Measurements from ENCODE around the gene ZSCAN1.
"Not testable (repeated sequence)": the region's sequence is repeated elsewhere in the genome, so short reads cannot be mapped to it uniquely, and the experiment has no call there.

ZSCAN1 gene

DNA sequence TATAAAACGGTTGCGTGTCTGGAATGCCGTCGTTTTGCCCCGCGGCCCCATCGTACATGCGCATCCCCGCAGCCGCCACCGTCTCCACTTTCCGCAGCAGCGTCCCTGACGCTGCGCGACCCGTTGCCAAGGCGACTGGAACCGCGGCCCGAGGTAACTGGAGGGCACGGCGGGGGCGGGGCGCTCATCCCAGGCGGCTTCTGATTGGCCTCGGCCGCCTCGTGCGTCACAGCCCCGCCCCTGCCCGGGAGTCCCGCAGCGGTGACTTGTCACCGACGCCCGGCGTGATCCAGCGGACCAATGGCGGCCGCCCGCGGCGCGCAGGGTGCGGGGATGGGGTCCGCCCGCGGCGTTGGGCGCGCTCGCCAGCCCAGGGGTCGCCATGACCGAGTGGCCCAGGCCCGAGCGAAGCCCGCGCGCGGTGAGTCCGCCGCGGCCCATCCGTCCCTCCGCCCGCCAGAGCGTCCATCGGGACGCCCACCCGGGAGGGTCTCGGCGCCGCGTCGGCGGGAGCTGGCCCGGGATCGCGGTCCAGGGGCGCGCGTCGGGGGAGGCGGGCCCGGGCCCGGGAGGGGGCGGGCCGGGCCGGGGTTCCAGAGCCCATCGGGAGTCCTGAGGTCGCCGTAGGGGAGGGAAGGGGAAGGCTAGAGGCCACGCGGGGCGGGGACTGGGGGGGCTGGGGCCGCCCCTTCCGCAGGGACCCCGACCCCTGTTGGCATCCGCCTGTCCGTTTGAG lies at the start of gene ZSCAN1:
Gene ZSCAN1 (plus strand): TSS at position 285 of the 736 bp plus-strand sequence. CDS start 3,812 bp downstream, outside the sequence.
- DNase-seq (ENCODE audit: low read depth in 2 of 2) = peak in 1 of 2 experiments; percentile 6

DNA sequence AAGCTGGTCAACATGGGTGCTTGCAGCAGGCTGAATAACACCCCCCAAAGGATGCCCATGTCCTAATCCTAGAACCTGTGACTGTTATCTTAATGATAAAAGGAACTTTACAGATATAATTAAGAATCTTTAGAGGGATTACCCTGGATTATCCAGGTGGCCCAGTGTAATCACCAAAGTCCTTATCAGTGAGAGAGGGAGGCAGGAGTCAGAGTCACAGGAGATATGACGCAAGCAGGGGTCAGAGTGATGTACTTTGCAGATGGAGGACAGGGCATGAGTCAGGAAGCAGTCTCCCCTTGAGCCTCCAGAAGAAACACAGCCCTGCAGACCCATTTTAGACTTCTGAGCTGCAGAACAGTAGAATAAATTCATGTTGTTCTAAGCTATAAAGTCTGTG lies 41.0 kb upstream of the ZSCAN1 start:
- DNase-seq (ENCODE audit: low read depth in 2 of 2) = no peak

GRCh38 chr19:58000677-58001076 lies 33.1 kb upstream of the ZSCAN1 start:
- no peak for DNase-seq (ENCODE audit: low read depth in 2 of 2)

DNA sequence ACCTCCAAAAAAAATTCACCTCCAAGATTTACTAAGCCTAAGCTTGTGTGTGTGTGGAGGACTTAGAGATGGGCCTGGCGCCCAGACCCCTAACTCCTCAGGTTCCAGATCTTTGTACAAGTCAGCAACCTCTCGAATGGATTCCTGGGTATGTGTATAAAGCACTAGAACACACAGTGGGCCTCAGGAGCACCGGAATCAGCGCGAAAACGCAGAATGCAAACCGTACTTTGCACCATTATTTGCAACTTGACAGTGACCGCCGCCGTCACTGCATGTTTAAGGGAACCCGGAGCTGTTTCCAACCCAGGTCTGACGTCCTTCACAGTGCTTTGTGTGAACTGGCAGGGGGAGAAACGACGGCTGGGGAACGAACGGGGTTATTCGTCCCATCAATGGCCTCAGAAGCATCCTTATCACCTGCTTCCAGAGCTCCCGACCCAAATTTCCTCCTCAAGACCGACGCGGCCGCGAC lies 31.9 kb upstream of the ZSCAN1 start:
- no peak for DNase-seq (ENCODE audit: low read depth in 2 of 2)

DNA sequence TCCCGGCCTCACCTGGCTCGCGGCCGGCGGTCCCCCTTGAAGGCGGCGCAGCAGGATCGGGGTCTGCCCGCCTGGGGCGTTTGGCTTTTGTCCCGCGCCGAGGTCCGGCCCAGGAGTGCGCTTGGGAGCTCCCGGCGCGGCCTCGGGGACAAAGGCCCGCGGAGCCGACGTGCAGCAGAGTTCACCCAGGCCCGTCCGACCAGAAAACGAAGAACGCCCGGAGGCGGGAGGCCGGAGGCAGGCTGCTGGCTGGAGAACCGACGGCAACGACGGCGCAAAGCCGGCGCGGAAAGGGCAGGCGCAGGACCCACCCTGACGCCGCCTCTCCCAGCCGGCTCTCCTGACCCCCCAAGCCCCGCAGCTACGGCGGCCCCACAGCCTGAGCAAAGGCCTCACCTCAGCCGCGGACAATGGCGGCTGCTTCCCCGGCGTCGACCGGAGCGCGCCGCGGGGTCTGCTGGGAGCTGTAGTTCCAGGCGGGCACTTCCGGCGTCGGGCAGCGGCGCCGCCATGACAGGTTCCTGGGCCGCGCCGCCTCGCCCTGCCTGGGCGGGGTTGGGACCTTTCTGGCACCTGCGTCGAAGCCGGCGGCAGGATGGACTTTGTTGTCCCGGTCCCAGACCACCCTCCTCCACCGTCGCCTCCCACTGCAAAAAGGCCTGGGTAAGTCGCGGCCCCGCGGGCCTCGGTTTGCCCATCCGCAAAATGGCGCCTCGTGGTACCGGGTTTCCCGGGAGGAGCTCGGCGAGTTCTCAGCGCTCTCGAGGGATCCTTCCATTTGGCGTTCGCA lies 31.2 kb upstream of the ZSCAN1 start, which contains the start of gene ZNF606:
Gene ZNF606 (minus strand): TSS at position 437 of the 790 bp plus-strand sequence. CDS start 1,501 bp downstream, outside the sequence.
- peak; percentile 68 to 74 for DNase-seq (ENCODE audit: low read depth in 2 of 2)

GRCh38 chr19:58003174-58003828 lies 30.5 kb upstream of the ZSCAN1 start:
- DNase-seq (ENCODE audit: low read depth in 2 of 2) = no peak

DNA sequence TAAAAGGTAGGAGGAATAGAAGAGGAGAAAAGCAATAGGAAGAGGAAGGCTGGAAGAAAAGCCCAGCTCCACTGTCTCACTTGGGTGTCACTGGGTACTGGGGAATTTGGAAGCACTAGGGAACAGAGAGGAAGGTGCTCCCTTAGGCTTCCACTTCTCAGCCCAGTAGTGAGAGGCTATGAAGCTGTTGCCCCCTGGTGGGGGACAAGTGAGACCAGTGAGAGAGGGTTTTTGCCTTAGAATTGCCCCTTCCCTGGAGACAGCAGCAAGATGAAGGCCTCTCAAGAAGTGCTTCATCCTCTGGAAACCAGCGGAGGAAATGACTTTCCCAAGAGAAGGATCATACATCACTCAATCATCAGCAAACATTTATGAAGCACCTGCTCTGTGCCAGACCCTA lies 26.5 kb upstream of the ZSCAN1 start:
- DNase-seq (ENCODE audit: low read depth in 2 of 2) = no peak

- not testable (repeated sequence) for DNase-seq (ENCODE audit: low read depth in 2 of 2)
These were observed 24.9 kb upstream of the ZSCAN1 start for GRCh38 chr19:58008877-58009276.

- DNase-seq (ENCODE audit: low read depth in 2 of 2) = no peak
These were observed 24.5 kb upstream of the ZSCAN1 start for GRCh38 chr19:58009301-58009665.

DNA sequence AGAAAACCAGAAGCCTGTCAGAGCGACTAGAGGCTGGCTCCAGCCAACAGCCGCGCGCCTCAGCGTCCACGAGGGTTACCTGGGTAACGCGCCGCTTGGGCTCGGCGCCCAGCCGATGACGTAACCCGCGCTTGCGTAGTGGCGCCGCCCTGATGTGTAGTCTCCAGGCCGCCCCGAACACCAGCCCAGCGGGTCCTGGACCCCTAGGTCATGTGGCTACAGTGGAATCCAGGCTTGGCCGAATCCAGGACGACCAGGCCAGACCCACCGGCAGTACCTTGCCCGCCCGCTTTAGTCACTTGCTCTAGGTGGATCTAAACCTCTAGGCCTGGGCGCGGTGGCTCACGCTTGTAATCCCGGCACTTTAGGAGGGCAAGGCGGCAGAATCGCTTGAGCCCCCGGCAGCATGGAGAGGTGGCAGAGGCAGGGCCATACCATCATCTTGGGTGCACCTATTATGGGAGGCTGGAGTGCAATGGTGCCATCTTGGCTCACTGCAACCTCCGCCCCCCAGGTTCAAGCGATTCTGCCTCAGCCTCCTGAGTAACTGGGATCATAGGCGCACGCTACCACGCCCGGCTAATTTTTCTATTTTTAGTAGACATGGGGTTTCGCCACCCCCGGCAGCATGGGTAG lies 24.0 kb upstream of the ZSCAN1 start:
- DNase-seq (ENCODE audit: low read depth in 2 of 2) = peak; percentile 29 to 36

DNA sequence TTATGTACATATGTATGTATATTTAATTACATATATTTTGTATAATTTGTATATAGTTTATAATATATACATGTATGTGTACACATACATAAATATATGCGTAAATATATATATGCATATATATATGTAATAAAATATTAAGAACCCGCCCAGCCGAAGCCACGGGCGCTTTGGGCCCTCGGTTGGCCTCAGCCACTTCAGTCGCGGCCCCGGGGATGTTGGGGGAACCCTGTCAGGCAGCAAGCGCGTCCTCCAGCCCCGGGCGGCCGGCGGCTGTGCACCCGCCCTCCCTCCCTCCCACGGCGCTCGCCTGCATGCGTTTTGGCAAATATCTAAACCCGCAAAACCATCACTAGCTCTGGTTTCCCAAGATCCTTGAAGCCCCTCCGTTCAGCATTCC lies 23.3 kb upstream of the ZSCAN1 start:
- no peak for DNase-seq (ENCODE audit: low read depth in 2 of 2)

- no peak for DNase-seq (ENCODE audit: low read depth in 2 of 2)
These were observed 19.7 kb upstream of the ZSCAN1 start for GRCh38 chr19:58014141-58014540.

DNA sequence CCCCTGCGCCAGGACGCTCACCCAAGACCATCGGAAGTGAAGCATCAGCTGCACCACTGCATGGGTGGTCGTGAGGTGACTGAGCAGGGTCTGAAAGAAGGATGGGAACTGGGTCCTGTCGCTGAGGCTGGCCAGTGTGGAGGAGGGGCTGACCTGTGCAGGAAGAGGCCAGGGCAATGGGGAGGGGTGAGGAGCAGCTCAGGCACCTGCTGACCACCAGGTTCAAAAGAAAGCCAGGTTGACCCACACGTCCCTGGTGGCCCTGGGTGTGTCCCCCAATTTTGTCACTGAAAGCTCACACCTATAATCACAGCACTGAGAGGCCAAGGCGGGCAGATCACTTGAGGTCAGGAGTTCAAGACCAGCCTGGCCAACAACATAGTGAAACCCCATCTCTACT lies 13.7 kb upstream of the ZSCAN1 start:
- no peak for DNase-seq (ENCODE audit: low read depth in 2 of 2)

GRCh38 chr19:58021541-58022282 lies 12.1 kb upstream of the ZSCAN1 start:
- DNase-seq (ENCODE audit: low read depth in 2 of 2) = peak in 1 of 2 experiments; percentile 17

DNA sequence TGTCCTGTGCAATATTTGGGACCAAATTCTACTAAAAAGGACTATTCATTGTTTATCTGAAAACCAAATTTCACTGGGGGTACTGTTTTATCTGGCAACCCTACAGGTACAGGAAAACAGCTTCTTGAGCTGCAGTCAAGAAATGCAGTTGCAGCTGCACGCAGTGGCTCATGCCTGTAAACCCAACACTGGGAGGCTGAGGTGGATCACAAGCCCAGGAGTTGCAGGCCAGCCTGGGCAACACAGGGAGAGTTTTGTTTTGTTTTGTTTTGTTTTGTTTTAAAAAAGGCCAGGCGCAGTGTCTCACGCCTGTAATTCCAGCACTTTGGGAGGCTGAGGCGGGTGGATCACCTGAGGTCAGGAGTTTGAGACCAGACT lies 11.6 kb upstream of the ZSCAN1 start:
- no peak for DNase-seq (ENCODE audit: low read depth in 2 of 2)

DNA sequence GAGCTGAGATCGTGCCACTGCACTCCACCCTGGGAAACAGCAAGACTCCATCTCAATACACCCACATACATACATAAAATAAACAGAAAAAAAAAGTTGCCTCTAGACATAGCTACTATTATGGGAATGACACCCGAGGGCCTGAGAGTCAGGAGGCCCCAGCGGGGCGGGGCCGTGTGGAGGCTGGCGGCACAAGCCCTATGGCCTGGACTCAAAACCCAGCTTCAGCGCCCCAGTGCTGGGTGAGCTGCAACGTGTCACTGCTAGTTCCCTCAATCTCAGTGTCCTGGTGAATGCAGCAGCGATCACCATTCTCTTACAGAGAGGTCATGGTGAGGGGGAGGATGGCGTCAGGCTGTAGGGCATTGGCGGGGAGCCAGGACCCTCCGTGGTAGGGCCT lies 9.2 kb upstream of the ZSCAN1 start:
- no peak for DNase-seq (ENCODE audit: low read depth in 2 of 2)

- no peak for DNase-seq (ENCODE audit: low read depth in 2 of 2)
These were observed 610 bp downstream of the ZSCAN1 start for GRCh38 chr19:58034477-58034793.

DNA sequence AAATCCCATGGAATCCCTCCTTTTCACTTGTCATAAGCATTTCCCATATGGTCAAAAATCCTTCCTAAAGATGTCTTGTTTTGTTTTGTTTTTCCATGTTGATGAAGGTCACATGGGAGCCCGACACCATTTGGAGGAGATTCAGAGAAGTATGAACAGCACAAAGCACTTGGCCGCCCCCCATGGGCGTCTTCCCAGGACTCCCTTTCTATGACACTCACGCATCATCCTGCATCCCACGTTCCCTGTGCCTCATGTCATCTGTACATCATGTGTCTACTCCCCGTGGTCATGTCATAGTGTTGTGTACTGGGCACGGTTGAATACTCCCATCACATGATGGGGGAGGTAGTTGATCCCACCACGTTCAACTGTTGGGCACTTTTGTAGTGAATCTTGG lies 2.0 kb downstream of the ZSCAN1 start:
- no peak for DNase-seq (ENCODE audit: low read depth in 2 of 2)

DNA sequence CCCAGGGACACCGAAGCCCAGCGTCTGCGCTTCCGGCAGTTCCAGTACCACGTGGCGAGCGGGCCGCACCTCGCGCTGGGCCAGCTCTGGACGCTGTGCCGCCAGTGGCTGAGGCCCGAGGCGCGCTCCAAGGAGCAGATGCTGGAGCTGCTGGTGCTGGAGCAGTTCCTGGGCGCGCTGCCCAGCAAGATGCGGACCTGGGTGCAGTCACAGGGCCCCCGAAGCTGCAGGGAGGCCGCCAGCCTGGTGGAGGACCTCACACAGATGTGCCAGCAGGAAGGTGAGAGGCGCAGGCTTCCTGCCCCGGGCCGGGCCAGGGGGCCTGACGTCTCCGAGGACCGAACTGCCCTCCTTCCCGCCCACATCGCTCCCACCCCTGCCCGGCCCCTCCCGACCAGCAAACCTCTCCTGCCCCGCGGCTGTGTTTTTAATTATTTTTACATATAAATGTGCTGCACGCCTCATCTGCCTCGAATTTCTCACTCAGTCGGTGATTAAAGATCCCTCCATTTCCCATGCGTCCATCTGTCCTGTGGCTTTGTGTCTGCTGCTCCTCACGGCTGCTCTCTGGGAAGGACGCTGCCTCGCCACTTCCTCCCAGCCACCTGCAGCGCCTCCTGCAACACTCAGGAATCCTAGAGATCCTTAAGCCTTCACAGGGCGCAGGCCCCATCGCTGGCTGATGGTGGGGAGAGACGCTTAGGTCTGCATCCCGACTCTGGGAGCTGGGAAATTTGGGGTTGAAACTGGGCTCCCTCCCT lies 4.3 kb downstream of the ZSCAN1 start:
- no peak for DNase-seq (ENCODE audit: low read depth in 2 of 2)

GRCh38 chr19:58038688-58039204 lies 4.9 kb downstream of the ZSCAN1 start:
- no peak for DNase-seq (ENCODE audit: low read depth in 2 of 2)

Measured in stimulated activated CD4-positive, alpha-beta T cell treated with anti-CD3 and anti-CD28 coated beads, Interleukin-12 subunit alpha, Interleukin-12 subunit beta, amount 100 ng/mL, for 24 hours (primary cell).